NB4 (cell line): ENCODE results near the gene FAM118A.

Experiments used
- DNase-seq: peaks from one replicate; pipeline ENCODE4 v3.0.0; 2010; ENCODE audit warnings: low read depth
- H3K4me3 ChIP-seq: one replicate; pipeline ENCODE4 v1.5.1; 2011; ENCODE audit warnings: mild to moderate bottlenecking, low read depth, low read length, moderate library complexity
- CTCF ChIP-seq: IDR thresholded peaks from one replicate; pipeline ENCODE4 v1.5.1; 2012; ENCODE audit warnings: low read depth, low read length
- MAX ChIP-seq: IDR thresholded peaks from 2 replicates; pipeline ENCODE4 v1.6.1; 2011; ENCODE audit warnings: low read depth, low read length
- MYC ChIP-seq: IDR thresholded peaks from 2 replicates; pipeline ENCODE4 v1.6.1; 2011; ENCODE audit warnings: low read depth, low read length
- POLR2A ChIP-seq: IDR thresholded peaks from 2 replicates; pipeline ENCODE4 v1.6.1; 2011; ENCODE audit warnings: mild to moderate bottlenecking; ENCODE audit not compliant: insufficient read length; ENCODE audit errors: extremely low read depth

The FAM118A gene

GRCh38 chr22:45305456-45306075 is 4.2 kb upstream of the FAM118A start:
- no peak overlapping the region for H3K4me3 ChIP-seq
- TF ChIP-seq CTCF (no peak), POLR2A (no peak), MYC (no peak), MAX (no peak)
- no peak for DNase-seq

- no peak for DNase-seq
- no peak for TF ChIP-seq CTCF
- TF ChIP-seq MAX: no peak
- TF ChIP-seq MYC: no peak
- TF ChIP-seq POLR2A: no peak
- no peak overlapping the region for H3K4me3 ChIP-seq
Measured at GRCh38 chr22:45306139-45306538, 3.6 kb upstream of the FAM118A start.

- peak; percentile 28 for DNase-seq
- no peak overlapping the region for H3K4me3 ChIP-seq
- TF ChIP-seq MAX (no peak), POLR2A (no peak), MYC (no peak), CTCF (no peak)
Measured at GRCh38 chr22:45308391-45308956, 1.3 kb upstream of the FAM118A start.

GRCh38 chr22:45308957-45309421 is 745 bp upstream of the FAM118A start:
- H3K4me3 ChIP-seq: peak overlapping the region; percentile 40
- DNase-seq: peak; percentile 56
- TF ChIP-seq MYC (no peak), CTCF (no peak), POLR2A (no peak), MAX (no peak)

GRCh38 chr22:45310331-45310976 is 720 bp downstream of the FAM118A start:
- TF ChIP-seq MAX: no peak
- no peak for TF ChIP-seq MYC
- TF ChIP-seq CTCF: no peak
- no peak for TF ChIP-seq POLR2A
- DNase-seq: peak; percentile 42
- peak overlapping the region; percentile 77 for H3K4me3 ChIP-seq
